ENCODE measurements around the gene SORL1-AS1.

SORL1-AS1 gene

GRCh38 chr11:121393855-121394254, 58.9 kb downstream of the SORL1-AS1 start:
- H4K20me1 ChIP-seq (ENCODE audit: insufficient read depth, low read length) = no peaks in the 10 kb centered on the region
- H3K79me1 ChIP-seq (ENCODE audit: low read depth in 1 of 2, low read length in 2 of 2) = no peaks in the 10 kb centered on the region
- no peaks in the 10 kb centered on the region for H3K9me1 ChIP-seq (ENCODE audit: insufficient read depth, low read length)
- ATAC-seq (ENCODE audit: low read depth) (no peak), DNase-seq (no peak)
- BruUV-seq (replicated peaks) = no TSS peak
- in situ Hi-C loops (cut with MboI; ENCODE audit: low sequenced_read_pairs) = no loop called here
- H3K27ac ChIP-seq (ENCODE audit: insufficient read depth, low read length) = no peak overlapping the region
- no peak overlapping the region for H4K91ac ChIP-seq (ENCODE audit: insufficient read depth, low read depth, low read length)
- no peak overlapping the region for H3K14ac ChIP-seq (replicated peaks; ENCODE audit: low read depth, low read length)
- H3K4me3 ChIP-seq (ENCODE audit: insufficient read depth, low read depth, low read length) = no peak overlapping the region
- H2BK20ac ChIP-seq (ENCODE audit: low read depth, low read length) = no peak overlapping the region
- intact Hi-C loops (cut with micrococcal nuclease) = no loop called here
- H3K4ac ChIP-seq (ENCODE audit: low read depth, low read length) = no peak overlapping the region
- ChIA-PET CTCF (no interaction called here), POLR2A (ENCODE audit: unreplicated experiment) (no interaction called here)
- no peak overlapping the region for H2BK120ac ChIP-seq (ENCODE audit: low read depth, low read length)
- H4K8ac ChIP-seq (ENCODE audit: low read depth in 2 of 2, low read length in 2 of 2) = no peak overlapping the region
- TF ChIP-seq RAD21 (IDR thresholded peaks at IDR 0.05; ENCODE audit: low read length) (no peak), RCOR1 (IDR thresholded peaks at IDR 0.05; ENCODE audit: insufficient replicate concordance, low read length) (no peak), MAFK (IDR thresholded peaks at IDR 0.05; ENCODE audit: low read depth, low read length) (no peak)
- H2BK15ac ChIP-seq (ENCODE audit: low read depth, low read length) = no peak overlapping the region
- no peak overlapping the region for H3K9ac ChIP-seq (ENCODE audit: low read depth, low read length)
- no peak overlapping the region for H3K23ac ChIP-seq (ENCODE audit: low read depth, low read length)
- no peak overlapping the region for H2AK5ac ChIP-seq (ENCODE audit: low read depth, low read length)
- no peak overlapping the region for H3K18ac ChIP-seq (ENCODE audit: low read depth, low read length)
- no peak overlapping the region for H2BK5ac ChIP-seq (ENCODE audit: low read depth, low read length, poor library complexity, severe bottlenecking)
- dilution Hi-C loops (cut with HindIII; ENCODE audit: low sequenced_read_pairs, unreplicated experiment) = no loop called here
- H3K56ac ChIP-seq (ENCODE audit: extremely low read depth, insufficient read depth, low read length) = no peak overlapping the region
- WGBS, 2 experiments (ENCODE audit: extremely low coverage in 2 of 2, insufficient read length in 1 of 2) = 89% methylated on average over 1 of the region's 4 CpGs; no CpG with 5 or more reads in 1 of the 2 experiments
- H3K4me2 ChIP-seq (ENCODE audit: low read depth, low read length) = no peak overlapping the region
- H3K9me3 ChIP-seq (ENCODE audit: control insufficient read depth, insufficient read depth, low read length) = no peaks in the 10 kb centered on the region
- H3K27me3 ChIP-seq (ENCODE audit: control insufficient read depth, insufficient read depth, low read length) = peaks cover 18% of the 10 kb centered on the region
- H3K36me3 ChIP-seq (ENCODE audit: control insufficient read depth, insufficient read depth, low read length) = no peaks in the 10 kb centered on the region
- no peaks in the 10 kb centered on the region for H3K4me1 ChIP-seq (ENCODE audit: control insufficient read depth, insufficient read depth, low read length)
- no peak overlapping the region for H2AK9ac ChIP-seq (replicated peaks; ENCODE audit: low read depth, low read length, poor library complexity)
- H4K5ac ChIP-seq (ENCODE audit: low read depth, low read length) = no peak overlapping the region
- no peak overlapping the region for H2AFZ ChIP-seq (replicated peaks; ENCODE audit: low read length, poor library complexity)

Data from IMR-90 (cell line).